Neutrophil (primary cell): ENCODE data around the gene KCNK3.

Source experiments
- H3K27ac ChIP-seq: fragments of 200-600 bp; sonication (generic); 2 replicates; pipeline ENCODE4 v1.5.1; 2016; ENCODE audit warnings: mild to moderate bottlenecking, moderate library complexity
- H3K27me3 ChIP-seq: fragments of 200-600 bp; sonication (generic); 2 replicates; pipeline ENCODE4 v1.6.0; 2016; ENCODE audit warnings: mild to moderate bottlenecking
- H3K36me3 ChIP-seq: fragments of 200-600 bp; sonication (generic); 2 replicates; pipeline ENCODE4 v1.5.1; 2017
- H3K4me1 ChIP-seq, 2 experiments: fragments of 200-600 bp in 1 of 2; sonication (generic) in 1 of 2; 1 replicate in 1 of 2; 2 replicates in 1 of 2; pipeline versions ENCODE4 v1.5.1 to v1.6.1; 2013 to 2016; ENCODE audit warnings: low read depth in 1 of 2, low read length in 1 of 2, mild to moderate bottlenecking in 1 of 2, moderate library complexity in 1 of 2; ENCODE audit not compliant: control insufficient read depth in 1 of 2, insufficient read depth in 1 of 2
- H3K4me3 ChIP-seq, 2 experiments: fragments of 200-600 bp in 1 of 2; sonication (generic) in 1 of 2; 1 replicate in 1 of 2; 2 replicates in 1 of 2; pipeline ENCODE4 v1.5.1; 2013 to 2016; ENCODE audit warnings: low read depth in 1 of 2, low read length in 1 of 2, mild to moderate bottlenecking in 1 of 2, moderate library complexity in 1 of 2
- H3K9me3 ChIP-seq: fragments of 200-600 bp; sonication (generic); 2 replicates; pipeline ENCODE4 v1.5.1; 2016
- CTCF ChIP-seq: fragments of 200-600 bp; sonication (generic); IDR thresholded peaks from 2 replicates; pipeline ENCODE4 v1.5.1; 2016; ENCODE audit warnings: antibody characterized with exemption

The KCNK3 gene

DNA sequence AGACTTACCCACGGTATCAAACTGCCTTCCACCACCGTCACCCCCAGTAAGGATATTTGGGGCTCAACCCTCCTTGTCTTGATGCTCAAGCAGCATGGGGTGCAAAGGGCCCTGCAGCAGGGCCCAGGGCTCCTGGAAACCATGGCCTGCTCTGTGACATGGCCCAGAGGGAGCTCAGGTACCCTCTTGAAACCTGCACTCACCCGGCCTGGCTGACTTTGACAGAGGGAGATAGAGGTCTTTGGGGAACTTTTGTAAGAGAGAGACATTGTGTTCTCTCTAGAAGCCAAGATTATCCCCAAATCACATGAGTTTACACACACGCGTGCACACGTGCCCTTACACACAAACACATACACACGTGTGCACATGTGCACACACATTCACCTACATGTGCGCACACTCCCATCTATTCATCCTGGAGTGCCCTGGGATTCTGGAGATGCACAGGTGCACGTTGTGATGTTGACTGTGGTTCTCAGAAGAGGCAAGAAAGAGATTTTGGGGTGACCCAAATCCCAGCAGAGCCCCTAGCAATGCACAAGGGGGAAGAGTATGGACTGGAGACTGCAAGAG lies 19.6 kb upstream of the KCNK3 start:
- H3K4me1 ChIP-seq = no peaks in the 10 kb centered on the region
- peaks cover 53% of the 10 kb centered on the region for H3K27me3 ChIP-seq
- no peaks in the 10 kb centered on the region for H3K36me3 ChIP-seq
- H3K9me3 ChIP-seq = no peaks in the 10 kb centered on the region
- H3K27ac ChIP-seq = no peak overlapping the region
- no peak overlapping the region for H3K4me3 ChIP-seq
- no peak for TF ChIP-seq CTCF

GRCh38 chr2:26674002-26674751 lies 18.3 kb upstream of the KCNK3 start:
- peaks cover 52% of the 10 kb centered on the region for H3K27me3 ChIP-seq
- no peak for TF ChIP-seq CTCF
- no peaks in the 10 kb centered on the region for H3K9me3 ChIP-seq
- no peaks in the 10 kb centered on the region for H3K4me1 ChIP-seq
- H3K27ac ChIP-seq = no peak overlapping the region
- H3K4me3 ChIP-seq = no peak overlapping the region
- no peaks in the 10 kb centered on the region for H3K36me3 ChIP-seq

DNA sequence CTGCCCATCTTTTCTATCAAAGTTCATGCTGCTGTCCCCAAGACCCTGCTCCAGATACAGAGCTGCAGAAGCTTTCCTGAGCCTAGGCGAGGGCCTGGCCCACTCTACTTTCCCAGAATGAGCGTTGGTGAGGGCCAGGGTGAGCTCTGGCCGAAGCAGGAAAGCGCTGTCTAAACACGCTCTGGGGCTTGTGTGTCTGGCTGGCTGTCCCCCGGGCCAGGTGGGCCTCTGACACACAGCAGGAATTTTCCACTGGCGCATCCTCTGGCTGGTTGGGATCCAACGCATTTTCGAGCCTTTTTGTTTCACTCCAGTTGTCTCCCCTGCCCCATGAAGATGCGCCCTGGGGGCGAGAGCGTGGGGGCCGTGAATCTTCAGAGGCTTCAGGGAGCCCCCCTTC lies 17.8 kb upstream of the KCNK3 start:
- Histone ChIP-seq H3K4me3 (no peak overlapping the region), H3K9me3 (no peaks in the 10 kb centered on the region), H3K36me3 (no peaks in the 10 kb centered on the region), H3K27me3 (peaks cover 52% of the 10 kb centered on the region), H3K27ac (no peak overlapping the region), H3K4me1 (no peaks in the 10 kb centered on the region)
- no peak for TF ChIP-seq CTCF

DNA sequence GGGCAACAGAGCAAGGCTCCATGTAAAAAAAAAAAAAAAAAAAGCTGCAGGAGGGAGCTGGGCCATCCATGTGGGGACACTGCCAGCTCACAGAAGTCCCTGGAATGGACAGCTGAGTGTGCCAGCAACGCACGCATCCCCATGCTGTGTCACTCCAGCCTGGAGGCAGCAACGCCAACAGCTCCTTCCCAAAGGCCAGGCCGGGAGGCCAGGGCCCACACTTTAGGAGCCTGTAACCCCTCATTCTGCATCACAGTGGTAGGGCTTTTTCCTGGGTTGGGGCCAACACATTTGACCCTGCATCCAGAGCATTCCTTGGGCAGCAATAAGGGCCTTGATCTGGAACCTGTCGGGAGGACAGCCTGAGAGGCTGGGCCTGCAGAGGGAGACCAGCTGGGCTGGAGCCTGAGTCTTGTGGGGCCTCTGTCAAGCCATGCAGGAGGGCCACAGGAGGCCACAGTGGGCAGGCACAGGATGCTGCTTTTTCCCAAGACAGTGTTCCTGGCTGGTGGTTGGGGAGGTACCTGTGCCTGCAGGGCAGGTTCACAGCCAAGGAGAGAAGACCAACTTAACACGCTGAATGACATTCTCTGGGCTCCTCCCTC lies 16.8 kb upstream of the KCNK3 start:
- H3K4me1 ChIP-seq = no peaks in the 10 kb centered on the region
- no peak overlapping the region for H3K4me3 ChIP-seq
- H3K36me3 ChIP-seq = no peaks in the 10 kb centered on the region
- no peak overlapping the region for H3K27ac ChIP-seq
- TF ChIP-seq CTCF = no peak
- peaks cover 44% of the 10 kb centered on the region for H3K27me3 ChIP-seq
- H3K9me3 ChIP-seq = no peaks in the 10 kb centered on the region

- H3K27ac ChIP-seq = no peak overlapping the region
- no peaks in the 10 kb centered on the region for H3K4me1 ChIP-seq
- no peak for TF ChIP-seq CTCF
- no peaks in the 10 kb centered on the region for H3K9me3 ChIP-seq
- no peaks in the 10 kb centered on the region for H3K36me3 ChIP-seq
- no peak overlapping the region for H3K4me3 ChIP-seq
- H3K27me3 ChIP-seq = peaks cover 41% of the 10 kb centered on the region
These were observed 14.5 kb upstream of the KCNK3 start for GRCh38 chr2:26678035-26678434.
